ENCODE results near the gene NQO2.
"Not testable (repeated sequence)": the region's sequence is repeated elsewhere in the genome, so short reads cannot be mapped to it uniquely, and the experiment has no call there.

The NQO2 gene

DNA sequence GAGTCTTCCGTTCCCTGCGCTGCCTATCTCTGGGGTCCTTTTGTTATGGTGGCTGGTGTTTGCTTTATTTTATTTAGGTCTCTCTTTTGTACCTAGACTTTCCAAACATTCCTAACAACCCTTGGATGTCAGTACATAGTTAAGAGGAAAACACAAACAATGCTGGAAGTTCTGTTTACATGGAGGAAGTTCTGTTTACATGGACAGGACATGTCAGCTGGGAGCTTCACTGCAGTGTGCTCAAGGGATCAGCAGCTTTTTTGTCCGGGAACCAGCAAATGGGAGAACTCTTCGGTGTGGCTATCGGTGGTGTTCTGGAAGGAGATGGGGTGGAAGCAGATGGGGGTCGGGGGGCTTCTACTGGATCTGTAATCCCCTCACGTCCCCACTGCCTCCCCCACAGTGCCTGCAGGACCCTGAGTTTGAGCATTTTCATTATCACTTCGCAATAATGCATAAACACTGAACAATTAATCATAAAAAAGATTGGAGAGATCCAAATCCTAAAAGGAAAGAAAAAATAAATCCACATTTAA is 31.0 kb upstream of the NQO2 start:
- TF ChIP-seq, protein P1, sequence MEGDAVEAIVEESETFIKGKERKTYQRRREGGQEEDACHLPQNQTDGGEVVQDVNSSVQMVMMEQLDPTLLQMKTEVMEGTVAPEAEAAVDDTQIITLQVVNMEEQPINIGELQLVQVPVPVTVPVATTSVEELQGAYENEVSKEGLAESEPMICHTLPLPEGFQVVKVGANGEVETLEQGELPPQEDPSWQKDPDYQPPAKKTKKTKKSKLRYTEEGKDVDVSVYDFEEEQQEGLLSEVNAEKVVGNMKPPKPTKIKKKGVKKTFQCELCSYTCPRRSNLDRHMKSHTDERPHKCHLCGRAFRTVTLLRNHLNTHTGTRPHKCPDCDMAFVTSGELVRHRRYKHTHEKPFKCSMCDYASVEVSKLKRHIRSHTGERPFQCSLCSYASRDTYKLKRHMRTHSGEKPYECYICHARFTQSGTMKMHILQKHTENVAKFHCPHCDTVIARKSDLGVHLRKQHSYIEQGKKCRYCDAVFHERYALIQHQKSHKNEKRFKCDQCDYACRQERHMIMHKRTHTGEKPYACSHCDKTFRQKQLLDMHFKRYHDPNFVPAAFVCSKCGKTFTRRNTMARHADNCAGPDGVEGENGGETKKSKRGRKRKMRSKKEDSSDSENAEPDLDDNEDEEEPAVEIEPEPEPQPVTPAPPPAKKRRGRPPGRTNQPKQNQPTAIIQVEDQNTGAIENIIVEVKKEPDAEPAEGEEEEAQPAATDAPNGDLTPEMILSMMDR (IDR thresholded peaks at IDR 0.05; ENCODE audit: control insufficient read depth, insufficient read depth, low read depth, low read length, missing control alignments), result no peak
- no peak for DNase-seq (ENCODE audit: low read depth)
- H3K4me3 ChIP-seq (ENCODE audit: control insufficient read depth, low read depth, low read length), result no peak overlapping the region

DNA sequence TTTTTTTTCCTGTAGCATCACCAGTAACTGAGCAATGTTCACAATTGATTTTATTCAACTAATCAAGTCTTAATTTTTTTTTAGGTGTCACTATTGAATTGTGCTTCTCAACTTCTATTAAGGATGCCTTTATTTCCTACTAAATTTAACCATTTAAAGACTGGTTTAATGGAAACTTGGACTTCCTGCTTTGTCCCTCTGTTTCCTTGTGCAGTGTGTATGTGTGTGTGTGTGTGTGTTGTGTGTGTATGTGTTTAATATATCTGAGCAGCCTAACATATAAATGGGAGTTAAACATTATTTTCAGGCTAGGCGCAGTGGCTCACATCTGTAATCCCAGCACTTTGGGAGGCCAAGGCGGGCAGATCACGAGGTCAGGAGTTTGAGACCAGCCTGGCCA is 30.1 kb upstream of the NQO2 start:
- no peak overlapping the region for H3K4me3 ChIP-seq (ENCODE audit: control insufficient read depth, low read depth, low read length)
- TF ChIP-seq, protein P1 (IDR thresholded peaks at IDR 0.05; ENCODE audit: control insufficient read depth, insufficient read depth, low read depth, low read length, missing control alignments), result no peak
- no peak for DNase-seq (ENCODE audit: low read depth)

DNA sequence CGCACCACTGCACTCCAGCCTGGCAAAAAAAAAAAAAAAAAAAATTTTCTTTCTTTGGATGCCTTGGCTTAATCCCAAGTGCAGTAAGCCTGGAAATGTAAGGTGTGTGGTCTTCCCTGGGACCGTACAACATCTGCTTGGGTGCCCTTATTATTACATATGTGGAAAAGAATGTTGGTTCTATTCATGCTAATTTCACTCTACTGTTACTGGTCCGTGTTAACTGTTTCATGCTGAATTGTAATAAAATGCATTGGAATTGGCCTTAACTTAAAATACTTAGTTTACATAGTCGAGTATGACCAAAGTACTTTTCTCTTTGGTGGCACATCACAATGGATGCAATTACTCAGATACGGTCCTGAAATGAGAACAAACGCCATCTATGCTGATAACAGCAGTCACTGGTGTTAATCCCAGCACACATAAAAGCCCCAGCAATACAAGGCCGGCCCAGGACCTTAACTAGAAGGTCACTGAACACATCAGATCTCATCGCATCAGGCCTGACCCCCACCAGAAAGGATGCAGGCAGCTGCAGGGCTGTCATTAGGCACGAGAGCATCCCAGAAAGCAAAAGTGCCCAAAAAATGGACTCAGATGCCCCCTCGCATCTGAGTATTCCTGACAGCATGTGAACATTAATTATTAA is 29.5 kb upstream of the NQO2 start:
- no peak for DNase-seq (ENCODE audit: low read depth)
- peak overlapping the region; percentile 64 for H3K4me3 ChIP-seq (ENCODE audit: control insufficient read depth, low read depth, low read length)
- TF ChIP-seq, protein P1 (IDR thresholded peaks at IDR 0.05; ENCODE audit: control insufficient read depth, insufficient read depth, low read depth, low read length, missing control alignments), result no peak

DNA sequence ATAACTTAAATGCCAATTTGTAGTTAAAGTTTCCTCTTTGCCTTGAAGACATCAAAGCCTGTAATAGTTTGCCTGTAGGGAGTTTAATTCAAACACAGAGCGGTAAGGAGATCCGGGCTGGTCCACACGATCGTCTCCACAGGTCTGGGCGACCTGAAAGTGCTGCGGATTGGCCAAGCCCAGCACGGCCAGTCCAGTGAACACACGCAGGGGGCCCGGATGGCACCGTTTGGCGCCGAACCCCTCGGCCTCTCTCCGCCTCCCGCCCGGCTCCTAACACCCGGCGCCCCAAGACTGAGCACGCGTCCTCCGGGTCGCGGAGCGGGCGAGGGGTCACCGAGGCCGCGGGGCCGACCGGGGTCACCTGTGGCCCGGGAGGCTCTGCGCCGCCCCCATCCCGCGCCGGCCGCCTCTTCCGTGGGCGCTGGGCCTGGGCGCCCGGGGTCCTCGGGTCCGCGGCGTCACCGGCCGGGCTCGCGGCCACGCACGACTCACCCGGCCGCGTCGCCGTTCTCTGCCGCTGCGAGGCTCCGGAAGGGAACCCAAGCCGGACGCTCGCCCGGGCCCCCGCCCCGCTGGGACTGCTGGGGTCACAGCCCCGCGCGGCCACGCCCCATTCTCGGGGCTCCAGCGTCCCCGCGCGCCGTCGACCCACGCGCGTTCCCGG is 28.8 kb upstream of the NQO2 start:
- TF ChIP-seq, protein P1 (IDR thresholded peaks at IDR 0.05; ENCODE audit: control insufficient read depth, insufficient read depth, low read depth, low read length, missing control alignments), result no peak
- peak overlapping the region; percentile 64 for H3K4me3 ChIP-seq (ENCODE audit: control insufficient read depth, low read depth, low read length)
- no peak for DNase-seq (ENCODE audit: low read depth)

DNA sequence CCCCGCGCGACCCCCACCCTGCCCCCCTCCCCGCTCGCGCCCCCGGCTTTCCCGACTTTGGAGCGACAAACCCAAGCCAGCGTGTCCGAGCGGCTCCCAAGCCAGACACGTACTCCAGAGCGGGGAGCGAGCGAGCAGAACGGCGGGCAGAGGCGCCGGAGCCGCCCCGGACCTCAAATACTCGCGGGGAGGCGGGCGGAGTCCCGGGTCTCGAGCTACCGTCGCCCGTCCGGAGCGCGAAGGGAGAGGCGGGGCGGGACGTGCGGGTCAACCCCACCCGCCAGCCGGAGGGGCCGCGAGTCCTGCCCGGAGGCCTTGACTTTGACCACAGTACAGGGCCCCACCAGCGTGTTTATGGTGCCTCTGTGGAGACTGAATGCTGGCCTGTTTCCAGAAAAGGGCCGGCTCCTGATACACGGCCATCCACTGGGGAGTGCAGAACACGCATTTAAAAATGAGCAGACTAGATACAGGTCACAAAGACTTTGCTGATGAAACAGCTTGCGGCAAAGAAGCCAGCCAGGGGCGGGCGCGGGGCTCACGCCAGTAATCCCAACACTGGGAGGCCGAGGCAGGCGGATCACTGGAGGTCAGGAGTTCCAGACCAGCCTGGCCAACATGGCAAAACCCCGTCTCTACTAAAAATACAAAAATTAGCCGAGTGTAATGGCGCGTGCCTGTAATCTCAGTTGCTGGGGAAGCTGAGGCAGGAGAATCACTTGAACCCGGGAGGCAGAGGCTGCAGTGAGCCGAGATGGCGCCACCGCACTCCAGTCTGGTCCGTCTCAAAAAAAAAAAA is 28.1 kb upstream of the NQO2 start, which contains the start of gene SERPINB6:
Gene SERPINB6, minus strand, starts transcription at position 148 of the 799 bp plus-strand sequence. CDS start 12,235 bp downstream, outside the sequence.
- DNase-seq (ENCODE audit: low read depth), result peak; percentile 61
- peak within 1 kb of the TSS; percentile 64 for H3K4me3 ChIP-seq (ENCODE audit: control insufficient read depth, low read depth, low read length)
- TF ChIP-seq, protein P1 (IDR thresholded peaks at IDR 0.05; ENCODE audit: control insufficient read depth, insufficient read depth, low read depth, low read length, missing control alignments), result no peak

DNA sequence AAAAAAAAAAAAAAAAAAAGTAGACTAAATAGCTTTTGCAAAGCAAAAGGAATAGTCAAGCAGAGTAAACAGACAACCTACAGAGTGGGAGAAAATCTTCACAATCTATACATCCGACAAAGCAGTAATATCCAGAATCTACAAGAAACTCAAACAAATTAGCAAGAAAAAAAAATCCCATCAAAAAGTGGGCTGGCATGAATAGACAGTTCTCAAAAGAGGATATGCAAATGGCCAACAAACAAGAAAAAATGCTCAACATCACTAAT is 27.5 kb upstream of the NQO2 start:
- H3K4me3 ChIP-seq (ENCODE audit: control insufficient read depth, low read depth, low read length), result peak overlapping the region; percentile 64
- not testable (repeated sequence) for DNase-seq (ENCODE audit: low read depth)

DNA sequence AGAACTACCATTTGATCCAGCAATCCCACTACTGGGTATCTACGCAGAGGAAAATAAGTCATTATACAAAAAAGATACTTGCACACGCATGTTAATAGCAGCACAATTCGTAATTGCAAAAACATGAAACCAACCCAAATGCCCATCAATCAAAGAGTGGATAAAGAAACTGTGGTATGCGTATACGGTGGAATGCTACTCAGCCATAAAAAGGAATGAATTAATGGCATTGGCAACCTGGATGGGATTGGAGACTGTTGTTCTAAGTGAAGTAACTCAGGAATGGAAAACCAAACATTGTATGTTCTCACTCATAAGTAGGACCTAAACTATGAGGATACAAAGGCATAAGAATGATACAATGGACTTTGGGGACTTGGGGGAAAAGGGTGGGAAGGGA is 27.0 kb upstream of the NQO2 start:
- not testable (repeated sequence) for DNase-seq (ENCODE audit: low read depth)

DNA sequence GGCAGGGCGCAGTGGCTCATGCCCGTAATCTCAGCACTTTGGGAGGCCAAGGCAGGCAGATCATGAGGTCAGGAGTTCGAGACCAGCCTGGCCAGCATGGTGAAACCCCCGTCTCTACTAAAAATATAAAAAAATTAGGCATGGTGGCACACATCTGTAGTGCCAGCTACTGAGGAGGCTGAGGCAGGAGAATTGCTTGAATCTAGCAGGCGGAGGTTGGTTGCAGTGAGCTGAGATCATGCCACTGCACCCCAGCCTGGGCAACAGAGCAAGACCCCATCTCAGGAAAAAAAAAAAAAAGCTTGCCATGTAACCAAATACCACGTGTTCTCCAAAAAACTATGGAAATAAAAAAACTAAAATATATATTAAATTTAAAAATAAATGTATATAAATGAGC is 26.5 kb upstream of the NQO2 start:
- not testable (repeated sequence) for DNase-seq (ENCODE audit: low read depth); H3K4me3 ChIP-seq (ENCODE audit: control insufficient read depth, low read depth, low read length)

More for the DNA sequence above, 27.0 kb upstream of the NQO2 start:
- not testable (repeated sequence) for H3K4me3 ChIP-seq (ENCODE audit: control insufficient read depth, low read depth, low read length)
